SJSA1 (cell line): ENCODE results near the gene CCDC85A. TPM values are rescaled to one million over a fixed set of nuclear protein-coding genes. Genes with fewer than 3 reads are reported as not detected.

Experiments used
- DNase-seq, 2 experiments: peaks; one replicate each; pipeline ENCODE4 v3.0.0-alpha.2; 2015 to 2020; ENCODE audit warnings: low spot score in 2 of 2, low read depth in 1 of 2
- H3K27ac ChIP-seq: fragments of 250-450 bp; sonication (Bioruptor Pico); 2 replicates; pipeline ENCODE4 v1.5.1; 2020; ENCODE audit warnings: mild to moderate bottlenecking, moderate library complexity
- H3K27me3 ChIP-seq: fragments of 250-450 bp; sonication (Bioruptor Pico); replicated peaks from 2 replicates; pipeline ENCODE4 v1.5.1; 2020; ENCODE audit warnings: mild to moderate bottlenecking, moderate library complexity
- H3K36me3 ChIP-seq: fragments of 250-450 bp; sonication (Bioruptor Pico); 2 replicates; pipeline ENCODE4 v1.5.1; 2020; ENCODE audit warnings: mild to moderate bottlenecking
- H3K4me1 ChIP-seq: fragments of 250-450 bp; sonication (Bioruptor Pico); replicated peaks from 2 replicates; pipeline ENCODE4 v1.6.1; 2021; ENCODE audit warnings: mild to moderate bottlenecking
- H3K4me3 ChIP-seq: fragments of 250-450 bp; sonication (Bioruptor Pico); 2 replicates; pipeline ENCODE4 v1.5.1; 2020; ENCODE audit warnings: mild to moderate bottlenecking
- H3K9me3 ChIP-seq: fragments of 250-450 bp; sonication (Bioruptor Pico); replicated peaks from 2 replicates; pipeline ENCODE4 v1.5.1; 2020; ENCODE audit warnings: mild to moderate bottlenecking
- total RNA-seq: library from RNA; depleted of rRNA; stranded (reverse); fragments of >200 nt; shearing (Covaris generic); gene quantifications from 2 replicates; pipeline ENCODE4 v1.2.3, GENCODE V29; 2014

CCDC85A gene
- total RNA-seq, 1 experiment from 2014 or later: 0.37 TPM

GRCh38 chr2:56204556-56204955, 20.8 kb downstream of the CCDC85A start:
- no peak for DNase-seq
- no peaks in the 10 kb centered on the region for H3K27me3 ChIP-seq
- no peaks in the 10 kb centered on the region for H3K36me3 ChIP-seq
- no peak overlapping the region for H3K27ac ChIP-seq
- no peaks in the 10 kb centered on the region for H3K9me3 ChIP-seq
- H3K4me1 ChIP-seq: peaks cover 5% of the 10 kb centered on the region
- H3K4me3 ChIP-seq: no peak overlapping the region

GRCh38 chr2:56206250-56206649, 22.5 kb downstream of the CCDC85A start:
- Histone ChIP-seq H3K27ac (no peak overlapping the region), H3K4me3 (no peak overlapping the region), H3K27me3 (no peaks in the 10 kb centered on the region), H3K4me1 (no peaks in the 10 kb centered on the region), H3K36me3 (no peaks in the 10 kb centered on the region), H3K9me3 (no peaks in the 10 kb centered on the region)
- no peak for DNase-seq

GRCh38 chr2:56207760-56208159, 24.0 kb downstream of the CCDC85A start:
- Histone ChIP-seq H3K4me1 (no peaks in the 10 kb centered on the region), H3K36me3 (no peaks in the 10 kb centered on the region), H3K4me3 (no peak overlapping the region), H3K27ac (no peak overlapping the region), H3K9me3 (no peaks in the 10 kb centered on the region), H3K27me3 (no peaks in the 10 kb centered on the region; the same call in 1 of the 2 replicates)
- DNase-seq: no peak

DNA sequence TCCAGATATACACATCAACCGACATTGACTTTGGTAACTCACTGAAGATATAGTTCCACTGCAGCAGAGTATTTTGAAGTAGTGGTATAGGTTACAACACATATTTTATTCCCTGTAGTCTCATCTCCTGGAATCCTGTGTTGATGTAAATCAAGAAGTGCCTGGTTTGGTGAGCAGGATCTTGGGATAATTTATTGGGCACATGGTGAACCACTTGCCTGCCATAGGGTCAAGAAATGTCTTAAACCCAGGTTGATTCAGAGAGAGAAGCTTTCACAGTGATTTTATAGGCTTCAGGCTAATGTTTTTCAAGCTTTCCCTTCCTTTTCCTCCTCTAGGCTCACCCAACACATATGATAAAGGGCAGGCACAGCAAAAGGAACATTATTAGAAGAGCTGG, 24.6 kb downstream of the CCDC85A start:
- no peaks in the 10 kb centered on the region for H3K4me1 ChIP-seq
- no peak overlapping the region for H3K4me3 ChIP-seq
- no peaks in the 10 kb centered on the region for H3K9me3 ChIP-seq
- H3K36me3 ChIP-seq: no peaks in the 10 kb centered on the region
- H3K27ac ChIP-seq: no peak overlapping the region
- no peaks in the 10 kb centered on the region; the same call in 1 of the 2 replicates for H3K27me3 ChIP-seq
- DNase-seq: no peak

DNA sequence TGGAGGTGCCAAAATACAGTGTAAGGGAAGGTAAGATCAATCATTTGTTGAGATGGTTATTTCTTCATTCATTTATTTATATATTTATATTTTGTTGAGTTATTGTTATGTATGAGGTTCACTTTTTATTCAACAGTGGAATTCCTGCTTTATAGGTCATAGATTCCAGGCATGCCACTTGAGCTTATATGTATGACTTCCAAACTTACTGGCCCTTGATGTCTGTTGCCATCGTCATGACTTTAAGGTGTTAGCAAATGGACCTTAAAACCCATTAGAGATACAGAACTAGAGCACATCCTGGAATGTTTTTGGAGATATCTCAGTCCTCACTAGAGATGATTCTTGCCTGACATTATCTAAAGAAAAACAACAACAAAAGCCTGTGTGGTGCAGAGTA, 25.9 kb downstream of the CCDC85A start:
- H3K27ac ChIP-seq: no peak overlapping the region
- DNase-seq: no peak
- H3K9me3 ChIP-seq: no peaks in the 10 kb centered on the region

GRCh38 chr2:56210291-56210690, 26.5 kb downstream of the CCDC85A start:
- Histone ChIP-seq H3K4me3 (no peak overlapping the region), H3K9me3 (no peaks in the 10 kb centered on the region), H3K36me3 (no peaks in the 10 kb centered on the region), H3K4me1 (no peaks in the 10 kb centered on the region), H3K27ac (no peak overlapping the region), H3K27me3 (no peaks in the 10 kb centered on the region; the same call in 1 of the 2 replicates)
- DNase-seq: no peak

More for the DNA sequence above, 25.9 kb downstream of the CCDC85A start:
- no peak overlapping the region for H3K4me3 ChIP-seq
- no peaks in the 10 kb centered on the region for H3K4me1 ChIP-seq
- no peaks in the 10 kb centered on the region for H3K36me3 ChIP-seq
- no peaks in the 10 kb centered on the region; the same call in 1 of the 2 replicates for H3K27me3 ChIP-seq

- DNase-seq: no peak
- Histone ChIP-seq H3K27me3 (no peaks in the 10 kb centered on the region; the same call in 1 of the 2 replicates), H3K36me3 (no peaks in the 10 kb centered on the region), H3K4me1 (no peaks in the 10 kb centered on the region), H3K9me3 (no peaks in the 10 kb centered on the region), H3K27ac (no peak overlapping the region), H3K4me3 (no peak overlapping the region)
These were observed 27.3 kb downstream of the CCDC85A start for GRCh38 chr2:56211048-56211447.

DNA sequence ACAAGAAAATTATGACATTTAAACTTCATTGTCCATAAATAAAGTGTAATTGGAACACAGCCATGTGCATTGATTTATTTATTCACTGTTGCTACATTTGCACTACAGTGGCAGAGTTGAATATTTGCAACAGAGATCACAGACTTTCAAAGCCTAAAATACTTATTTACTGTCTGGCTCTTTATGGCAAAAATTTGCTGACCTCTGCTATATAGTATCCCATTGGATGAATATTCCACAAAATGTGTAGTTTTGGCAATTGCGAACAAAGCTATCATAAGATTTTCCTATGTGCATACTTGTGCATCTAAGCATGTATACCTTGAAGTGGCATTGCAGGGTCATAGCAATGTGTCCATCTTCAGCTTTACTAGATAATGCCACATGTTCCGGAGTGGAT, 32.1 kb downstream of the CCDC85A start:
- H3K4me3 ChIP-seq: no peak overlapping the region
- H3K27ac ChIP-seq: no peak overlapping the region
- no peak for DNase-seq
- H3K4me1 ChIP-seq: no peaks in the 10 kb centered on the region
- no peaks in the 10 kb centered on the region for H3K9me3 ChIP-seq
- no peaks in the 10 kb centered on the region; the same call in 1 of the 2 replicates for H3K27me3 ChIP-seq
- H3K36me3 ChIP-seq: no peaks in the 10 kb centered on the region

DNA sequence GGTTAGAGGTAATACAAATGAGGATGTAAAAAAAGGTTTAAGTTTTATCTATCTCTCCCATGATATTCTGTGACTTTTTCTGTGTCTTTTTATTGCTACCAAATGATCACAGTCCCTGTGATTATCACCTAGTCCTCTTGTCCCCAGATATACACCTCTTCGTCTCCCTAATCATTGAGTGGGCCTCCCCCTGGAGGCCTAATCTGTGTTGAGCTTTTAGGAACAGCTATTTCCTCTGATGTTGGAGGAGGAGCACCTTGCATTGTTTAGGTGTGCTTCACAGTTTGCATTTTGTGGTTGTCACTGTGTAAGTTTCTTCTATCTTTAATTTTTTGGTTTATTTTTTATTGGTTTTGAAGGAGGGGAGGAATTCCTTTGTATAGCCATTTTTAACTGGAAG, 33.3 kb downstream of the CCDC85A start:
- no peaks in the 10 kb centered on the region for H3K36me3 ChIP-seq
- no peaks in the 10 kb centered on the region for H3K4me1 ChIP-seq
- H3K4me3 ChIP-seq: no peak overlapping the region
- DNase-seq: no peak
- no peak overlapping the region for H3K27ac ChIP-seq
- no peaks in the 10 kb centered on the region; the same call in 1 of the 2 replicates for H3K27me3 ChIP-seq
- H3K9me3 ChIP-seq: no peaks in the 10 kb centered on the region

- Histone ChIP-seq H3K4me1 (no peaks in the 10 kb centered on the region), H3K36me3 (no peaks in the 10 kb centered on the region), H3K27ac (no peak overlapping the region), H3K9me3 (no peaks in the 10 kb centered on the region), H3K4me3 (no peak overlapping the region), H3K27me3 (no peaks in the 10 kb centered on the region)
- no peak for DNase-seq
These were observed 38.7 kb downstream of the CCDC85A start for GRCh38 chr2:56222481-56222880.

DNA sequence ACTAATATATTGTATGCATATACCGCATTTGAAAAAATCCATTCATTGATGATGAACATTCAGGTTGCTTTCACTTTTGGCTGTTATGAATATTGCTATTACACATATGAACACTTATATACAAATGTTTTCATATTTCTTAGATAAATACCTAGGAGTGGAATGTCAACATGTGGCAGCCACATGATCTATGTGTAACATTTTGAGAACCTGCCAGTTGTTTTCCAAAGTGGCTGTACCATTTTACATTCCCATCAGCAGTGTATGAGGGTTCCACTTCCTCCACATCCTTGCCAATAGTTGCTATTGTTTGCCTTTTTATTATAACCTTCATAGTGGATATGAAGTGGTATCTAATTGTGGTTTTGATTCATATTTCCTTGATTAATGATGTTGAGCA, 40.5 kb downstream of the CCDC85A start:
- Histone ChIP-seq H3K9me3 (no peaks in the 10 kb centered on the region), H3K4me1 (no peaks in the 10 kb centered on the region), H3K27me3 (no peaks in the 10 kb centered on the region), H3K27ac (no peak overlapping the region), H3K36me3 (no peaks in the 10 kb centered on the region), H3K4me3 (no peak overlapping the region)
- no peak for DNase-seq

DNA sequence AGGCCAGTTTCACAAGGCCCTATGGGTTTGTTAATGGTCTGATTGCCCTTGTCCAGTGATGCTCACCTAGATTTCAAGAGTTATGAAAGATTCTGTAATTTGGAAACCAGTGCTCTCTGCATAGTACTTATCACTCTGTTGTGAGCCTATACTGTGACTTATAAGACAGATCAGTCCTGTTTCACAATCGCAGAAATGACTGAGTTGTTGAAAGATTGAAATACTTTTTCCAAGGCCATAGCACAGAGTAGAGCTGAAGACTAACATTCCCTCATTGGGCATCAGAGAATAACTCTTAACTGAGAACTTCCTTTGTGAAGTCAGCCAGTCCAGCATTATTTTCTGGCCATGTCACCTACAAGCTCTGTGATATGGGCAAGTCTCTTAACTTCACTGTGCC, 44.0 kb downstream of the CCDC85A start:
- Histone ChIP-seq H3K36me3 (no peaks in the 10 kb centered on the region), H3K27ac (no peak overlapping the region), H3K27me3 (no peaks in the 10 kb centered on the region), H3K4me1 (no peaks in the 10 kb centered on the region), H3K4me3 (no peak overlapping the region), H3K9me3 (no peaks in the 10 kb centered on the region)
- DNase-seq: no peak

GRCh38 chr2:56229397-56230060, 45.7 kb downstream of the CCDC85A start:
- no peaks in the 10 kb centered on the region for H3K36me3 ChIP-seq
- H3K9me3 ChIP-seq: no peaks in the 10 kb centered on the region
- no peak for DNase-seq
- no peaks in the 10 kb centered on the region for H3K27me3 ChIP-seq
- H3K27ac ChIP-seq: no peak overlapping the region
- no peaks in the 10 kb centered on the region for H3K4me1 ChIP-seq
- H3K4me3 ChIP-seq: no peak overlapping the region

- Histone ChIP-seq H3K36me3 (no peaks in the 10 kb centered on the region), H3K4me1 (no peaks in the 10 kb centered on the region), H3K27me3 (no peaks in the 10 kb centered on the region), H3K4me3 (no peak overlapping the region), H3K27ac (no peak overlapping the region), H3K9me3 (no peaks in the 10 kb centered on the region)
- no peak for DNase-seq
These were observed 46.4 kb downstream of the CCDC85A start for GRCh38 chr2:56230156-56230555.

GRCh38 chr2:56231361-56231760, 47.6 kb downstream of the CCDC85A start:
- no peak overlapping the region for H3K27ac ChIP-seq
- H3K36me3 ChIP-seq: no peaks in the 10 kb centered on the region
- H3K4me3 ChIP-seq: no peak overlapping the region
- DNase-seq: no peak
- no peaks in the 10 kb centered on the region for H3K9me3 ChIP-seq
- no peaks in the 10 kb centered on the region for H3K4me1 ChIP-seq
- no peaks in the 10 kb centered on the region for H3K27me3 ChIP-seq
